Esophagus muscularis mucosa (tissue), 4 donors: ENCODE results near the gene GMDS.

ENCODE experiments used
- EP300 ChIP-seq: sonication (generic); formaldehyde crosslinking; IDR thresholded peaks from one replicate; pipeline ENCODE4 v1.6.1; 2017; ENCODE audit warnings: antibody characterized with exemption
- POLR2A ChIP-seq: fragments of 450-650 bp; IDR thresholded peaks from one replicate; pipeline ENCODE4 v1.6.1; 2017; ENCODE audit warnings: antibody characterized with exemption, moderate library complexity, mild to moderate bottlenecking, low read depth
- POLR2AphosphoS5 ChIP-seq, 2 donors: sonication (generic); formaldehyde crosslinking; IDR thresholded peaks; one replicate each; pipeline ENCODE4 v1.6.1; 2017; ENCODE audit warnings: antibody characterized with exemption in 2 of 2
- TF ChIP-seq, protein P1 (sequence below), 3 experiments: fragments of 200-600 bp in 2 of 3; fragments of 450-650 bp in 1 of 3; sonication (generic) in 2 of 3; IDR thresholded peaks; one replicate each; pipeline ENCODE4 v1.5.1; 2017 to 2019; ENCODE audit warnings: antibody characterized with exemption in 3 of 3, mild to moderate bottlenecking in 2 of 3, moderate library complexity in 1 of 3

DNA sequence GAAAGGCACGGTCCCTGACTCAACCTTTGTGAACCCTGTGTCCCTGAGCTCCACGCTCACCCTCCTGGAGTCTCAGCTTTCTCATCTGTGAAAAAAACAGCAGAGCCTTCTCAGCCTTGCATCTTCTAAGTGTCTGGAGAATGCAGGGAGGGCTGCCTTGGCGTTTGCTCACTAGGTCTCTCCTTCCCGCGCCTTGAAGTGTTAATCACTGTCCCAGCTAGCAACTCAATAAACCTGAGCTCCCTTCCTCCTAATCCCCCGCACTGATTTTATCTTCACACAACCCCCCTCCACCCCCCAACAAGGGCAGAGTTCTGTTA, 670.6 kb downstream of the GMDS start:
- TF ChIP-seq POLR2A (no peak), EP300 (no peak), POLR2AphosphoS5 (IDR thresholded peaks at IDR 0.05) (no peak)
- TF ChIP-seq, protein P1, sequence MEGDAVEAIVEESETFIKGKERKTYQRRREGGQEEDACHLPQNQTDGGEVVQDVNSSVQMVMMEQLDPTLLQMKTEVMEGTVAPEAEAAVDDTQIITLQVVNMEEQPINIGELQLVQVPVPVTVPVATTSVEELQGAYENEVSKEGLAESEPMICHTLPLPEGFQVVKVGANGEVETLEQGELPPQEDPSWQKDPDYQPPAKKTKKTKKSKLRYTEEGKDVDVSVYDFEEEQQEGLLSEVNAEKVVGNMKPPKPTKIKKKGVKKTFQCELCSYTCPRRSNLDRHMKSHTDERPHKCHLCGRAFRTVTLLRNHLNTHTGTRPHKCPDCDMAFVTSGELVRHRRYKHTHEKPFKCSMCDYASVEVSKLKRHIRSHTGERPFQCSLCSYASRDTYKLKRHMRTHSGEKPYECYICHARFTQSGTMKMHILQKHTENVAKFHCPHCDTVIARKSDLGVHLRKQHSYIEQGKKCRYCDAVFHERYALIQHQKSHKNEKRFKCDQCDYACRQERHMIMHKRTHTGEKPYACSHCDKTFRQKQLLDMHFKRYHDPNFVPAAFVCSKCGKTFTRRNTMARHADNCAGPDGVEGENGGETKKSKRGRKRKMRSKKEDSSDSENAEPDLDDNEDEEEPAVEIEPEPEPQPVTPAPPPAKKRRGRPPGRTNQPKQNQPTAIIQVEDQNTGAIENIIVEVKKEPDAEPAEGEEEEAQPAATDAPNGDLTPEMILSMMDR (IDR thresholded peaks at IDR 0.05) = no peak
